ENCODE data around the gene GSG1. TPM values are rescaled to one million over a fixed set of nuclear protein-coding genes. Genes with fewer than 3 reads are reported as not detected.

Gene GSG1
- total and polyA plus RNA-seq, 2 donors = 0.05 to 0.14 TPM

DNA sequence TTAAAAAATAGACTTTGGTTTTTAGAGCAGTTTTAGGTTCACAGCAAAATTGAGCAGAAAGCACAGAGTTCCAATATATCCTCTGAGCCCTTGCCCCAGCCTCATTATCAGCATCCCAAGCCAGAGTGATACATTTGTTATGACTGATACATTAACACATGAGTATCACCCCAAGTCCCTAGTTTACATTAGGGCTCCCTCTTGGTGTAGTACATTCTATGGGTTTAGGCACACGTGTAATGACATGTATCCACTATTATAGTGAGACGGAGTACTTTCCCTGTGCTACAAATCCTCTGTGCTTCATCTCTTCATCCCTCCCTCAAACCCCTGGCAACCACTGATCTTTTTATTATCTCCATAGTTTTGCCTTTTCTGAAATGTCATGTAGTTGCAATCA is 22.5 kb upstream of the GSG1 start:
- Histone ChIP-seq H3K4me1 (ENCODE audit: control insufficient read depth in 2 of 2, insufficient read depth in 2 of 2, low read length in 2 of 2) (no peaks in the 10 kb centered on the region), H3K27me3 (ENCODE audit: control insufficient read depth in 2 of 2, insufficient read depth in 1 of 2, low read length in 1 of 2) (no peaks in the 10 kb centered on the region), H3K36me3 (ENCODE audit: control insufficient read depth in 2 of 2, insufficient read depth in 2 of 2, low read length in 1 of 2) (no peaks in the 10 kb centered on the region), H3K9me3 (ENCODE audit: control insufficient read depth in 2 of 2, insufficient read depth in 1 of 2, low read length in 1 of 2) (no peaks in the 10 kb centered on the region), H3K4me3 (ENCODE audit: low read length in 2 of 2) (no peak overlapping the region), H3K27ac (ENCODE audit: low read depth in 1 of 2, low read length in 1 of 2) (no peak overlapping the region)
- DNase-seq (ENCODE audit: low read depth in 6 of 9, low spot score in 9 of 9) = no peak
- WGBS = 95% methylated on average over 2 of the region's 2 CpGs

DNA sequence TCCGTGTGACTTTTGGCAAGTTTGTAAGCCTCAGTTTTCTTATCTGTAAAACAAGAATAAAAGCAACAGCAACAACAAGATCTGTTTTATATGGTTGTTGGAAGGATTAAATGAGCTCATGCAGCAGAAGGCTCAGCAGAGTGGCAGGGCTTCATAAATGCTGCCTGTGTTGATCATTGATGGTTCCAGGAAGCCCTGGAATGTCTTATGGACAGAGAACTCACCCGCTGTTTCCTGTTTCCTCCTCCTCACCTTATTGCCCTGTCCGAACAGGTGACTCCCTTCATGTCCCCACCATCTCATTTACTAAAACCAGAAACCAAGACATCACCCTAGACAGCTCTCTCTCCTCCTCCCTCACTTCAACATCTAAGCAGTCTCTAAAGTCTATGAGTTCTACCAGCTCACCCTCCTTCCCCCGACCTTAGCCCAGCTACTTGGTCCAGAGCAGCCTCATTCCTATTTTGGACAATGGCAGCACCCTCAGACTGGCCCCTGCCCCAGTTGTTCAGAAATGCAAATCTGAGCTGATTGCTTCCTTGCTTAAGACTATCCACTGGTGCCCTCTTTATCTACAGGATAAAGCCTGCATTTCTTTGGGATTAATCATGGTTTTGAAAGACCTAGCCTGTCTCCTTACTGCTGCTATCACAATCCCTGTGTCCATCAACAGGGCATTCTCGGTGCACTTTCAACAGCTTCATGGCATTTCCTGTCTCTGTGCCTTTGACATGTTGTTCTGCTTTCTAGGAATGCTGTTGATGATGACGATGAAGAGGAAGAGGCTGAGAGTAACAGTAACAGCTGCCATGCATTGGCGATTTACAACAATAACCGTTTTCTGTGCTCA is 21.4 kb upstream of the GSG1 start:
- H3K4me3 ChIP-seq (ENCODE audit: low read length in 2 of 2) = no peak overlapping the region
- 90% methylated on average over 8 of the region's 8 CpGs for WGBS
- H3K4me1 ChIP-seq (ENCODE audit: control insufficient read depth in 2 of 2, insufficient read depth in 2 of 2, low read length in 2 of 2) = no peaks in the 10 kb centered on the region
- H3K27ac ChIP-seq (ENCODE audit: low read depth in 1 of 2, low read length in 1 of 2) = no peak overlapping the region
- H3K36me3 ChIP-seq (ENCODE audit: control insufficient read depth in 2 of 2, insufficient read depth in 2 of 2, low read length in 1 of 2) = no peaks in the 10 kb centered on the region
- no peaks in the 10 kb centered on the region for H3K27me3 ChIP-seq (ENCODE audit: control insufficient read depth in 2 of 2, insufficient read depth in 1 of 2, low read length in 1 of 2)
- DNase-seq (ENCODE audit: low read depth in 6 of 9, low spot score in 9 of 9) = no peak
- no peaks in the 10 kb centered on the region for H3K9me3 ChIP-seq (ENCODE audit: control insufficient read depth in 2 of 2, insufficient read depth in 1 of 2, low read length in 1 of 2)

DNA sequence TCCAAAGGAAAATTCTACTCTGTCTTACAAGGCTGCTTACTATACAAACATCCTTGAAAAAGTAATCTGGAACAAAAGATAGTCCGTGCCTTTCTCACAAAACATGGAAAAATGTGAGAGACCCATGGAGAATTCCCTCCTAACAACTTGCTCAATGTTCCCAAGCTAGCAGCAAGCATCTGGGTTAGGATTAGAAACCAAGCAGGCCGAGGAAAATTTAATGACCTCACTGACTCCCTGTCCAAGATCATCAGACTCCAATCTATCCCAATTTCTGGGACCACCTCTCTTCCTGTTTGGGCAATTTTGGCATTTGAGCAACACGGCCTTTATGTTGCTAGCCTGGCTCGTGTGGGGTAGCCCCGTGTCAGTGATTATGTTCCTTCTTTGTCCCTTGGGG is 18.1 kb upstream of the GSG1 start:
- Histone ChIP-seq H3K27ac (ENCODE audit: low read depth in 1 of 2, low read length in 1 of 2) (no peak overlapping the region), H3K4me3 (ENCODE audit: low read length in 2 of 2) (no peak overlapping the region), H3K27me3 (ENCODE audit: control insufficient read depth in 2 of 2, insufficient read depth in 1 of 2, low read length in 1 of 2) (no peaks in the 10 kb centered on the region), H3K4me1 (ENCODE audit: control insufficient read depth in 2 of 2, insufficient read depth in 2 of 2, low read length in 2 of 2) (no peaks in the 10 kb centered on the region), H3K36me3 (ENCODE audit: control insufficient read depth in 2 of 2, insufficient read depth in 2 of 2, low read length in 1 of 2) (no peaks in the 10 kb centered on the region), H3K9me3 (ENCODE audit: control insufficient read depth in 2 of 2, insufficient read depth in 1 of 2, low read length in 1 of 2) (no peaks in the 10 kb centered on the region)
- 96% methylated on average over 5 of the region's 5 CpGs for WGBS
- DNase-seq (ENCODE audit: low read depth in 6 of 9, low spot score in 9 of 9) = no peak

DNA sequence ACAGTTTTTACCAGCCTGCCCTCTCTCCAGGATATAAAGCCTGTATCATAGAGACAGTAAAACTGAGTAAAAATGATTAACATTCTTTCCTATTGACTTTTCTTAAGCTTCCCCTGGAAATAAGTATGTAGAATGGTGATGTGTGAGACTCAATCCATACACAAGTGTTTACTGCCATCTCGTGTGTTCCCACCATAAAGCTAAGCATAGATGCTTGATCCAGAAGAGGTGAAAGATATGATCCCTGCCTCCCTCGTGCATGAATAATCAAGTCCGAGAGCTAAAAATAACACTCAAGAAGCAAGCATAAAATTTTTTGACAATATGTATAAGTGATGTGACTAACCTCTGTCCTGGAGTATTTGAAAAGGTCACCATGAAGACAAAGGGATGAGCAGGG is 16.9 kb upstream of the GSG1 start:
- Histone ChIP-seq H3K27me3 (ENCODE audit: control insufficient read depth in 2 of 2, insufficient read depth in 1 of 2, low read length in 1 of 2) (no peaks in the 10 kb centered on the region), H3K4me3 (ENCODE audit: low read length in 2 of 2) (no peak overlapping the region), H3K27ac (ENCODE audit: low read depth in 1 of 2, low read length in 1 of 2) (no peak overlapping the region), H3K36me3 (ENCODE audit: control insufficient read depth in 2 of 2, insufficient read depth in 2 of 2, low read length in 1 of 2) (no peaks in the 10 kb centered on the region), H3K4me1 (ENCODE audit: control insufficient read depth in 2 of 2, insufficient read depth in 2 of 2, low read length in 2 of 2) (no peaks in the 10 kb centered on the region), H3K9me3 (ENCODE audit: control insufficient read depth in 2 of 2, insufficient read depth in 1 of 2, low read length in 1 of 2) (no peaks in the 10 kb centered on the region)
- no peak for DNase-seq (ENCODE audit: low read depth in 6 of 9, low spot score in 9 of 9)
- 95% methylated on average over 3 of the region's 3 CpGs for WGBS

DNA sequence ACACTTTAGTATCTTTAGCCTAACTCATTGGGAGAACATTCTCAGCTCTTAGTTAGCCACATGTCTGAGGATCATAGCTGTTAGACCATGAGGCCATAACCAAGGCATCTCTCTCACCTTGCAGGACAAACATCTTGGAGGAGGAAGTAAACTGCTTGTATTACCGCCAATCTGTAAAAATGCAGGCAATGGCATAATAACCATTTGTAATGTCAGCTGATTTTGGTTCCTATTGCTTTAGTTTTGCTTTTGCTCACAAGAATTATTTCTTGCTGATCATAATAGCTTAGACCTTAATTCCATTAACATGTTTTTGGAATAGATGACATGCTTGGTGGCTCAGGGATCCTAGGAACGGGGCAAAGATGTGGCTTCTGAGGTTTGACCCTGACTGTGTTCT is 16.4 kb upstream of the GSG1 start:
- DNase-seq (ENCODE audit: low read depth in 6 of 9, low spot score in 9 of 9) = no peak
- Histone ChIP-seq H3K27ac (ENCODE audit: low read depth in 1 of 2, low read length in 1 of 2) (no peak overlapping the region), H3K36me3 (ENCODE audit: control insufficient read depth in 2 of 2, insufficient read depth in 2 of 2, low read length in 1 of 2) (no peaks in the 10 kb centered on the region), H3K4me1 (ENCODE audit: control insufficient read depth in 2 of 2, insufficient read depth in 2 of 2, low read length in 2 of 2) (no peaks in the 10 kb centered on the region), H3K4me3 (ENCODE audit: low read length in 2 of 2) (no peak overlapping the region), H3K9me3 (ENCODE audit: control insufficient read depth in 2 of 2, insufficient read depth in 1 of 2, low read length in 1 of 2) (no peaks in the 10 kb centered on the region), H3K27me3 (ENCODE audit: control insufficient read depth in 2 of 2, insufficient read depth in 1 of 2, low read length in 1 of 2) (no peaks in the 10 kb centered on the region)
- 97% methylated on average over 2 of the region's 2 CpGs for WGBS

DNA sequence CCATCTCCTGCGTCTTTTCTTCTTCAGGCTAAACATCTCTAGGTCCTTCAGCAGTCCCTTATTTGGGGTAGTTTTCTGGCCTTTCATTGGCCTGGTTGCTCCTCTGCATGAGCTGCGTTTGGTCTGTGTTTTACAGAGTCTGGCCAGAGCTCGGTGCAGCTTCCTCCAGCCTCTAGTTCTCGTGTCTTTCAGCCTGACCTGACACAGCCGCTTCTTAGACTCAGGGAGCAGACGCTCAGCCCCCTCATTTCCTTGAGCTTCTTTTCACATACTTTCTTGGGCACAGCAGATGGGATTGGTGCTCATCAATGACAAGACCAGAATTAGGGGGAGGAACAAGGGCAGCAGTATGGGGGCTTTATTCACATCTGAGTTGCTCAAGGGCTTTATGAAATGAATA is 13.6 kb upstream of the GSG1 start:
- 99% methylated on average over 6 of the region's 6 CpGs for WGBS

DNA sequence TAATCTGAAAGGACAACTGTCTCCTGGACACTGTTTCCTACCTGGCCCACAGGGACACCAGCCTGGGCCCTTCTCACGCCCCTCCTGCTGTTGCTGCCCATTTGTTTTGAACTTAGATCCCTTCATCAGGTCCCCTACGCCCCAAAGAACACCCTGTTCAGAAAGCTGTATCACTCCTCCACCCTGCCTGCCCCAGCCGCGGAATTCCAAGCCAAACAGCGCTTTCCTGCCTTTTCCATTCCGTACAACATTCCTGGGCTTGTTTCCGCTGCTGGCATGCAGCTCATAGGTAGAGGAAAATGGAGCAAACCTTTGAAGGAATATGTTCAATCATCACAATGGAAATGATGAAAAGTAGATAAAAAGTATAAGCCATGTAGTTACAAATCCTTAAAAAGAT is 12.8 kb upstream of the GSG1 start:
- Histone ChIP-seq H3K4me1 (ENCODE audit: control insufficient read depth in 2 of 2, insufficient read depth in 2 of 2, low read length in 2 of 2) (no peaks in the 10 kb centered on the region), H3K4me3 (ENCODE audit: low read length in 2 of 2) (no peak overlapping the region), H3K9me3 (ENCODE audit: control insufficient read depth in 2 of 2, insufficient read depth in 1 of 2, low read length in 1 of 2) (no peaks in the 10 kb centered on the region), H3K36me3 (ENCODE audit: control insufficient read depth in 2 of 2, insufficient read depth in 2 of 2, low read length in 1 of 2) (no peaks in the 10 kb centered on the region), H3K27me3 (ENCODE audit: control insufficient read depth in 2 of 2, insufficient read depth in 1 of 2, low read length in 1 of 2) (no peaks in the 10 kb centered on the region), H3K27ac (ENCODE audit: low read depth in 1 of 2, low read length in 1 of 2) (no peak overlapping the region)
- no peak for DNase-seq (ENCODE audit: low read depth in 6 of 9, low spot score in 9 of 9)
- 95% methylated on average over 7 of the region's 7 CpGs for WGBS

More for the DNA sequence above, 13.6 kb upstream of the GSG1 start:
- Histone ChIP-seq H3K4me3 (ENCODE audit: low read length in 2 of 2) (no peak overlapping the region), H3K9me3 (ENCODE audit: control insufficient read depth in 2 of 2, insufficient read depth in 1 of 2, low read length in 1 of 2) (no peaks in the 10 kb centered on the region), H3K27ac (ENCODE audit: low read depth in 1 of 2, low read length in 1 of 2) (no peak overlapping the region), H3K4me1 (ENCODE audit: control insufficient read depth in 2 of 2, insufficient read depth in 2 of 2, low read length in 2 of 2) (no peaks in the 10 kb centered on the region), H3K36me3 (ENCODE audit: control insufficient read depth in 2 of 2, insufficient read depth in 2 of 2, low read length in 1 of 2) (no peaks in the 10 kb centered on the region), H3K27me3 (ENCODE audit: control insufficient read depth in 2 of 2, insufficient read depth in 1 of 2, low read length in 1 of 2) (no peaks in the 10 kb centered on the region)
- DNase-seq (ENCODE audit: low read depth in 6 of 9, low spot score in 9 of 9) = no peak

DNA sequence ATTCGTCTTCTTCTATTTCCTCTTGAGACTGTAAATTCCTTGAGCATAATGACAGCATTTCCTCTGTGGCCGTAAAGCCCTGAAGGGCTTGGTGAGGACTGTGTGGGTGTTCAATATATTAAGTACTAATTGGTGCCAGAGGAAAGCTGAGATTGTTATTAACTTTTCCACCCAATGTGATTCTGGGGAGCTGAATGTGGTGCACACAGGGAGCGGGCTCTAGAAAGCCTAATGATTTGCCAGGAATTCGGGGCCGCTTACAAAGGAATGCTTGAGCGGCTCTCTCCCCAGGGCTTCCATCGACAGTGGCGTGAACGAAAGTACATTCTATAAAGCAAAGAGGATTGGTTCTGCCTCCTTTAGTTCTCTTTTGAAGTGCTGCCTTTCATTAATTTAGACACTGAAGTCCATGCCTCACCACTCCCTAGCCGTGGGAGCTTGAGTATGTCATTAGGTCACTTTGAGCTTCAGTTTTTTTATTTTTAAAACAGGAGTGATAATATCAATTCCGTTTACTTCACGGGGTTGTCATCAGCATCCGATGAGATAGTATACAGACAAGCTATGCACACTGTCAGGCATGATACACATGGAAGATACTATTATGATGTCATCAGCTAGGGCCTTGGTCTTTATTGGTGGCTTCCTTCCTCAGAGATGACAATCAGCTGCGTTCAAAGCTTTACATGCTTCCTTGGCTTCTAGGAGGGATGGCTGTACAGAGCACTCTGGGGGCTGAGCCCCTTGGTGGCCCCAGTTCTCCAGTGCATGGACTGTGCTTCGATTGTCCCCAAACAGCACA is 11.0 kb upstream of the GSG1 start:
- Histone ChIP-seq H3K36me3 (ENCODE audit: control insufficient read depth in 2 of 2, insufficient read depth in 2 of 2, low read length in 1 of 2) (no peaks in the 10 kb centered on the region), H3K4me1 (ENCODE audit: control insufficient read depth in 2 of 2, insufficient read depth in 2 of 2, low read length in 2 of 2) (no peaks in the 10 kb centered on the region), H3K27ac (ENCODE audit: low read depth in 1 of 2, low read length in 1 of 2) (no peak overlapping the region), H3K9me3 (ENCODE audit: control insufficient read depth in 2 of 2, insufficient read depth in 1 of 2, low read length in 1 of 2) (no peaks in the 10 kb centered on the region), H3K4me3 (ENCODE audit: low read length in 2 of 2) (no peak overlapping the region), H3K27me3 (ENCODE audit: control insufficient read depth in 2 of 2, insufficient read depth in 1 of 2, low read length in 1 of 2) (no peaks in the 10 kb centered on the region)
- 92% methylated on average over 15 of the region's 15 CpGs for WGBS
- DNase-seq (ENCODE audit: low read depth in 6 of 9, low spot score in 9 of 9) = no peak

DNA sequence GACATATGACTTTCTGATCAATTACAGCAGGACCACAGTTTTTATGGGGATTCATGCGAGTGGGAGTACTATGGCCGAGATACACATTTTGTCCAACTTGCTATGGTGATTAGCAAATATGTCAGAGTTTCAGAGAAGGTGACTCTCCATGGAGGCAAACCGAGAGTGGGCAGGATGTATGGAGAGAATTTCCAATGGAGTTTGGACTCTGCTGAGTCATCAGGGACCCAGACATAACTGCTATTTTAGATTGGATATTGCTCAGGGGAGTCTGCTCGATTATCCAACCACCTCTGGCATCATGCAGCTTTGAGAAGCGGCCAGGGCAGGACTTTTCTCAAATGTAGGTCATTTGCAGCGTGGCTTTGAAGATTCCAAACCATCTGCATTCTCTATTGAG is 9.5 kb upstream of the GSG1 start:
- Histone ChIP-seq H3K36me3 (ENCODE audit: control insufficient read depth in 2 of 2, insufficient read depth in 2 of 2, low read length in 1 of 2) (no peaks in the 10 kb centered on the region), H3K27ac (ENCODE audit: low read depth in 1 of 2, low read length in 1 of 2) (no peak overlapping the region), H3K4me3 (ENCODE audit: low read length in 2 of 2) (no peak overlapping the region), H3K27me3 (ENCODE audit: control insufficient read depth in 2 of 2, insufficient read depth in 1 of 2, low read length in 1 of 2) (no peaks in the 10 kb centered on the region), H3K4me1 (ENCODE audit: control insufficient read depth in 2 of 2, insufficient read depth in 2 of 2, low read length in 2 of 2) (no peaks in the 10 kb centered on the region), H3K9me3 (ENCODE audit: control insufficient read depth in 2 of 2, insufficient read depth in 1 of 2, low read length in 1 of 2) (no peaks in the 10 kb centered on the region)
- 95% methylated on average over 6 of the region's 6 CpGs for WGBS
- no peak for DNase-seq (ENCODE audit: low read depth in 6 of 9, low spot score in 9 of 9)

Measured in thymus (tissue), 11 donors.